HG02973 (cell line): Measurements from ENCODE around the gene BBS1.
"Not testable (repeated sequence)": the region's sequence is repeated elsewhere in the genome, so short reads cannot be mapped to it uniquely, and the experiment has no call there.

Source experiments
- ATAC-seq: cut with Tn5 transposase; IDR thresholded peaks from one replicate; pipeline ENCODE4 v1.9.1; 2021; ENCODE audit warnings: moderate library complexity; ENCODE audit not compliant: unreplicated experiment

The BBS1 gene

DNA sequence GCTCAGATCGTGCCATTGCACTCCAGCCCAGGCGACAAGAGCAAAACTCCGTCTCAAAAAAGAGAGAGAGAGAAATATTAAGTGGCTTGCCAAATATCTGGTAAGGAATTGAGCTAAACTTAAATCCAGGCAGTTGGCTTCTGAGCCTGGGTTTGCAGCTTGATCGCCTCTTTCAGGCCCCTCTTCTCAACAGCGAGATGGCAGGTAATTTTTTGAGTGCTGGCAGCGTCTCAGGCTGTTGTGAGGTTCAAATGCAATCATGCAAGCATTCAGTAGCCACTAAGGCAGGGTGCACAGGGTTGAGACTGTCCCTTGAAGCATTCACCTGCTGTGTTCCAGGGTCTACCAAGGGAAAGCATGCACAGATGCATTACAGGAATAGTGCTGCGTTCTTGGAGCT is 58.6 kb downstream of the BBS1 start:
- ATAC-seq, result no peak

GRCh38 chr11:66570079-66570849 is 59.8 kb downstream of the BBS1 start:
- no peak for ATAC-seq

GRCh38 chr11:66570850-66571180 is 60.4 kb downstream of the BBS1 start:
- no peak for ATAC-seq

GRCh38 chr11:66579017-66579606 is 68.7 kb downstream of the BBS1 start:
- no peak for ATAC-seq

DNA sequence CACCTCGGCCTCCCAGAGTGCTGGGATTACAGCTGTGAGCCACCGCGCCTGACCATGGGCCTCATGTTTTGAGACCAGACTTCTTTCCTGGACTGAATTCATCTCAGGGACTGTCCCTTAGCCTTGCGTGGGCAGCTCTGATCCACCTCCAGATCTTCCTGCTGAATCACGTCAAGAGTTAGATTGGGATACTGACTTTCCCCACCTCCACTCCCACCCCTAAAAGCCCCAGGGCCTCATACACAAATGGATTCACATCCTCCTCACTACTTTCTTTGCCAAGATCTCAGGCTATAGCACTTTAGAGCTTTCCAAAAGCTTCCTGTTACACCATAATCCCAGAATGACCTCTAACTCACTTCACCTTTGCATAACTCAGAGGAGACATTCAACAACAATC is 70.4 kb downstream of the BBS1 start:
- no peak for ATAC-seq

DNA sequence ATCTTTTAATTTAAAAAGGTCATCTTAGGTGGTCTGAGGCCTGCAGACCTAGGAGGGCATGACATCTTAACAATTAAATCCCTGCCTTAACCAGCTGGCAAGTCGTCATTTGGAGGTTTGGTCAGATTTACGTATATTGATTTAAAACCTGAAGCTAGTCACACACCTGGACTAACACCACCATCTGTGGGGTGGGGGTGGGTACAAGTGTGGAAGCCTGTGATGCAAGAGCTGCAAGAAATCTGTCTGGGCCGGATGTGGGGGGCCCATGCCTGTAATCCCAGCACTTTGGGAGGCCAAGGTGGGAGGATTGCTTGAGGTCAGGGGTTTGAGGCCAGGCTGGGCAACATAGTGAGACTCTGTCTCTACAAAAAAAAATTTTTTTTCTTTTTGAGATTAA is 70.8 kb downstream of the BBS1 start:
- ATAC-seq, result no peak

DNA sequence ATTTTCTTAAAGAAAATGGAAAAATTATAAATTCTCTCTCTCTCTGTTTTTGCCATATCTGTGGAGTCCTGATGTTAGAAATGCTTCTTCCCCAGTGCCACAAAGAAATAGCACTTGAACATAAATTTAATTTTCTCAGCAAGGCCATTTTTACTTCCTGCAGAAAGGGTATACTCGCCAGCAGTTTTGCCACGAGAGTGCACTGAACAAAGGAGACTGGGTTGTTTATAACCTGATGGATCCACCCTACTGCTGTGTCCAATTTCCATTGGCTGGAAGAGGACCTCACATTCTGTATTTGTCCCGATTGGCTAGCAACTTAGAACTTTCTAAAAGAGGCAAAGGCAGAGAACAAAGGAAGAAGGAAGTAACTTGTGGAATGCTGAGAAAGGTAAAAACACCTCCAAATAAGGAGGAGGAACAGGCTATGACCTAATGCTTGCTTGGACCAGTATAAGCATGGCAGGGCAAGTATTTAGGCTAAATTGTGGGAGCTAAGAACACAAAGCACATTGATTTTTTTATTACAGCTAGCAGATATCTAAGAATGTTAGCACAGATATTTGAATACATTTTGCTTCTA is 72.2 kb downstream of the BBS1 start:
- ATAC-seq, result not testable (repeated sequence)
